Body of pancreas (tissue), 4 donors: ENCODE measurements around the gene HEYL. TPM values are rescaled to one million over a fixed set of nuclear protein-coding genes. Genes with fewer than 3 reads are reported as not detected.

Experiments
- ATAC-seq: fragments of 150-250 bp; one replicate; pipeline ENCODE4 v1.9.1; 2016
- DNase-seq, 4 donors: peaks; one replicate each; pipeline ENCODE4 v3.0.0-alpha.2; 2019
- H3K27ac ChIP-seq, 4 donors: fragments of 200-600 bp; sonication (generic); 1 replicate in 3 of 4; 2 replicates in 1 of 4; pipeline versions ENCODE4 v1.5.1 to v1.6.1; 2016 to 2019; ENCODE audit warnings: mild to moderate bottlenecking in 1 of 4, mixed read lengths in 1 of 4, moderate library complexity in 1 of 4
- H3K27me3 ChIP-seq, 2 donors: fragments of 200-600 bp; sonication (generic); one replicate each; pipeline ENCODE4 v1.6.0; 2016; ENCODE audit warnings: mild to moderate bottlenecking in 1 of 2
- H3K36me3 ChIP-seq, 2 donors: fragments of 200-600 bp; sonication (generic); replicated peaks in 1 of 2; 2 replicates each; pipeline ENCODE4 v1.5.1; 2016; ENCODE audit warnings: low read depth in 2 of 2; ENCODE audit not compliant: insufficient read depth in 1 of 2
- H3K4me1 ChIP-seq: fragments of 200-600 bp; sonication (generic); one replicate; pipeline ENCODE4 v1.6.0; 2016
- H3K4me3 ChIP-seq, 2 donors: fragments of 200-600 bp; sonication (generic); 1 replicate in 1 of 2; 2 replicates in 1 of 2; pipeline ENCODE4 v1.5.1; 2016 to 2019
- H3K9me3 ChIP-seq, 3 donors: fragments of 200-600 bp; sonication (generic); 1 replicate in 2 of 3; 2 replicates in 1 of 3; pipeline ENCODE4 v1.5.1; 2016
- POLR2A ChIP-seq, 3 donors: fragments of 450-650 bp; IDR thresholded peaks; one replicate each; pipeline ENCODE4 v1.6.1; 2016; ENCODE audit warnings: antibody characterized with exemption in 3 of 3, mild to moderate bottlenecking in 2 of 3
- WGBS, 2 donors: methylation state at CpG; one replicate each; pipeline ENCODE4 v1.1.5; 2017; 5-methylcytosine and 5-hydroxymethylcytosine counted together
- intact Hi-C: fragments of 100-400 bp; cut with DNase I; formaldehyde crosslinking; loops from one replicate; pipeline ENCODE4 v1.15.1; 2023
- total RNA-seq, 2 donors: library from RNA; depleted of rRNA; stranded (reverse); fragments of >200 nt; gene quantifications; one replicate each; pipeline ENCODE4 v1.1.0, GENCODE V29; 2016
- TF ChIP-seq, protein P1 (sequence below), 7 experiments: fragments of 450-650 bp in 4 of 7; fragments of 200-600 bp in 3 of 7; sonication (generic) in 3 of 7; IDR thresholded peaks; one replicate each; pipeline ENCODE4 v1.5.1; 2016 to 2019; ENCODE audit warnings: antibody characterized with exemption in 7 of 7

The HEYL gene
- total RNA-seq, 2 donors from 2014 or later, result 33.6 to 33.7 TPM

DNA sequence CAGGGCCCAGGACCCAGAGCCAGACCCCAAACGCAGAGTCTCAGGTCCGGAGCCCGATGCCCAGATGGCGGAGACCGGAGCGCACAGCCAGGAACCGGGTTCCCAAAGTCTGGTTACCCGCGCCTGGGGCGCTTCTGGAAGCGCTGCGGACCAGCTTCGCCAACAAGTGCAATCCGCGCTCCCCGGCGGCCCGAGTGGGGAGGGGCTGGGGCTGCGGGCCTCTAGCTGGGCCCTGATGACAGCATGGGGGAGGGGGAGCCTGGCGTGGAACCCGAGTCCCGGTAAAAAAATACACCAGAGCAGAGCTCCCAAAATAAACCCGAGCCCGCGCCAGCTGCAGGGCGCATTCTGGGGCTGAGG, 32.0 kb upstream of the HEYL start:
- Histone ChIP-seq H3K27ac (no peak overlapping the region), H3K36me3 (no peaks in the 10 kb centered on the region), H3K4me1 (peaks cover 25% of the 10 kb centered on the region), H3K4me3 (peak overlapping the region; percentile 9 to 31), H3K27me3 (no peaks in the 10 kb centered on the region), H3K9me3 (no peaks in the 10 kb centered on the region)
- TF ChIP-seq POLR2A (IDR thresholded peaks at IDR 0.05), result no peak
- TF ChIP-seq, protein P1, sequence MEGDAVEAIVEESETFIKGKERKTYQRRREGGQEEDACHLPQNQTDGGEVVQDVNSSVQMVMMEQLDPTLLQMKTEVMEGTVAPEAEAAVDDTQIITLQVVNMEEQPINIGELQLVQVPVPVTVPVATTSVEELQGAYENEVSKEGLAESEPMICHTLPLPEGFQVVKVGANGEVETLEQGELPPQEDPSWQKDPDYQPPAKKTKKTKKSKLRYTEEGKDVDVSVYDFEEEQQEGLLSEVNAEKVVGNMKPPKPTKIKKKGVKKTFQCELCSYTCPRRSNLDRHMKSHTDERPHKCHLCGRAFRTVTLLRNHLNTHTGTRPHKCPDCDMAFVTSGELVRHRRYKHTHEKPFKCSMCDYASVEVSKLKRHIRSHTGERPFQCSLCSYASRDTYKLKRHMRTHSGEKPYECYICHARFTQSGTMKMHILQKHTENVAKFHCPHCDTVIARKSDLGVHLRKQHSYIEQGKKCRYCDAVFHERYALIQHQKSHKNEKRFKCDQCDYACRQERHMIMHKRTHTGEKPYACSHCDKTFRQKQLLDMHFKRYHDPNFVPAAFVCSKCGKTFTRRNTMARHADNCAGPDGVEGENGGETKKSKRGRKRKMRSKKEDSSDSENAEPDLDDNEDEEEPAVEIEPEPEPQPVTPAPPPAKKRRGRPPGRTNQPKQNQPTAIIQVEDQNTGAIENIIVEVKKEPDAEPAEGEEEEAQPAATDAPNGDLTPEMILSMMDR (IDR thresholded peaks at IDR 0.05), result no peak
- 0 to 6% methylated on average over 3 to 23 of the region's 26 CpGs for WGBS, 2 donors
- peak; percentile 45 to 69 (median 54) for DNase-seq
- peak; percentile 60 for ATAC-seq
- intact Hi-C loops, result no loop called here

DNA sequence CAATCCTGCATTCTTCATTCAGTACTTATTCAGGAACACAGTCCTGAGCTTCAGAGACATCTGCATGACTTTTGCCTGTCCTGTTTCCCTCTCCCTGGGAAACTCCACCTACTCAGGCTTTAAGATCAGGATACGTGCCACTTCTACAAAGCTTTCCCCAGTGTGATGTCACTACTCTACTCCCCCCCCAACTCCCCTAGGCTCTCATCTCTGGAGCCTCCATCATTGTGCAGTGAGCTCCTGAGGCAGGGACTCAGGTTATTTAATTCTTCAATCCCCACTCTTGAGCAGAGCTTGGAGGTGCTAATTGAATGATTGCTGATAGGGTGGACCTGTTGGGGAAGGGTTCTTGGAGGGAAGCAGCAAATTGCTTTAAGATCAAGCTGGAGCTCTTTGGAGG, 31.2 kb upstream of the HEYL start:
- TF ChIP-seq, protein P1 (IDR thresholded peaks at IDR 0.05), result no peak
- no peak for TF ChIP-seq POLR2A (IDR thresholded peaks at IDR 0.05)
- intact Hi-C loops, result no loop called here
- ATAC-seq (no peak), DNase-seq (no peak)
- Histone ChIP-seq H3K27ac (no peak overlapping the region), H3K27me3 (no peaks in the 10 kb centered on the region), H3K4me1 (peaks cover 25% of the 10 kb centered on the region), H3K4me3 (no peak overlapping the region), H3K9me3 (no peaks in the 10 kb centered on the region), H3K36me3 (no peaks in the 10 kb centered on the region)
- 74 to 78% methylated on average over 1 of the region's 1 CpG for WGBS, 2 donors

DNA sequence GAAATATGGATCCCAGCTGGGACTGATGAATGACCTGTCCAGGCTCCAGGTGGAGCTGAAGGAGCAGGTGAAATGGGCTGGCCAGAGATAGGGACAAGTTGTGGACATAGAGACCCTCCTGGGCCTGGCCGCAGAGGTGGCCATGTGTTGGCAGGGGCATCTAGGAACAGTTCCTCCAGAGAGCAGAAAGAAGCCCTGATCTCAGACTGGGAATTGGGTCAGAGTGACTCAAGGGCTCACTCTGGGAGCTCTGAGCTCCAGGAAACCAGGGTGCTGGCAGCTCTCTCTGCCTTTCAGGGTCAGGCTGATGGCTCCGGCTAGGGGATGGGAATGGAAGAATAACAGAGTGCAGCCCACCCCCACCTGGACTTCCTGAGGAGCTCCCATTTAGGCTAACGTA, 29.5 kb upstream of the HEYL start:
- H3K36me3 ChIP-seq, result no peaks in the 10 kb centered on the region
- ATAC-seq, result no peak
- TF ChIP-seq, protein P1 (IDR thresholded peaks at IDR 0.05), result no peak
- no peak for TF ChIP-seq POLR2A (IDR thresholded peaks at IDR 0.05)
- H3K4me3 ChIP-seq, result no peak overlapping the region
- intact Hi-C loops, result no loop called here
- H3K27me3 ChIP-seq, result no peaks in the 10 kb centered on the region
- no peak for DNase-seq
- WGBS, 2 donors, result 87 to 91% methylated on average over 2 to 3 of the region's 3 CpGs
- no peaks in the 10 kb centered on the region for H3K9me3 ChIP-seq
- H3K4me1 ChIP-seq, result peaks cover 25% of the 10 kb centered on the region
- no peak overlapping the region for H3K27ac ChIP-seq

- WGBS, 2 donors, result 74 to 82% methylated on average over 3 of the region's 3 CpGs
- ATAC-seq (no peak), DNase-seq (no peak)
- no peaks in the 10 kb centered on the region for H3K9me3 ChIP-seq
- no peak overlapping the region for H3K4me3 ChIP-seq
- H3K4me1 ChIP-seq, result peaks cover 25% of the 10 kb centered on the region
- intact Hi-C loops, result no loop called here
- H3K27me3 ChIP-seq, result no peaks in the 10 kb centered on the region
- no peak overlapping the region for H3K27ac ChIP-seq
- TF ChIP-seq, protein P1 (IDR thresholded peaks at IDR 0.05), result no peak
- no peak for TF ChIP-seq POLR2A (IDR thresholded peaks at IDR 0.05)
- H3K36me3 ChIP-seq, result no peaks in the 10 kb centered on the region
Measured at GRCh38 chr1:39668111-39668510, 28.7 kb upstream of the HEYL start.

DNA sequence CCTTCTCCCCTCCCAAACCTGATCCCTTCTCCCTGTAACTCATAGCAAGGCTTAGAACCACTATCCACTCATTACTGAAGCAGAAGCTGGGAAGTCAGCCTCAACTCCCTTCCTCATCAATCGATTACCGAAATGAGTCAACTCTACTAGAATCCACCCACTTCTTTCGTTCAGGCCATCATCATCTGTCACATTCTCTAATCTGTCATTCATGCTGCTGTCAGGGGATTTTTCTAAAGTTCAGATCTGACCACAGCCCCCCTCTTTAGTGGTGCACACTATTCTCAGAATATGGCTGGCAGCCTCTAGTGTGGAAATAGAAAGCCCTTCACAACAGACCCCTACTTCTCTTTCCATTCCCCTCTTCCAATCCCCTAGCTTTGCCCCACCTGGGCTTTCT, 27.3 kb upstream of the HEYL start:
- Histone ChIP-seq H3K36me3 (no peaks in the 10 kb centered on the region), H3K4me1 (peaks cover 14% of the 10 kb centered on the region), H3K4me3 (no peak overlapping the region), H3K27me3 (no peaks in the 10 kb centered on the region), H3K9me3 (no peaks in the 10 kb centered on the region), H3K27ac (no peak overlapping the region)
- WGBS, 2 donors, result 83 to 91% methylated on average over 3 of the region's 3 CpGs
- no peak for ATAC-seq
- DNase-seq, result no peak
- no peak for TF ChIP-seq POLR2A (IDR thresholded peaks at IDR 0.05)
- TF ChIP-seq, protein P1 (IDR thresholded peaks at IDR 0.05), result no peak
- intact Hi-C loops, result no loop called here
